PC-9 (cell line): ENCODE data around the gene SUSD3. TPM values are rescaled to one million over a fixed set of nuclear protein-coding genes. Genes with fewer than 3 reads are reported as not detected.

Experiments used
- BruUV-seq: library from RNA; stranded (reverse); fragments of 400-500 nt; replicated peaks from 2 replicates; lab custom pipeline; 2021; lab: Mats Ljungman, UMichigan
- CTCF ChIA-PET: fragments of 300-600 bp; sonication (Branson Sonifier 250); formaldehyde crosslinking; loops from one replicate; lab custom pipeline; 2022; ENCODE audit warnings: antibody characterized with exemption; lab: Charles Lee
- POLR2A ChIA-PET: fragments of 300-600 bp; sonication (Branson Sonifier 250); formaldehyde crosslinking; loops from one replicate; lab custom pipeline; 2022; ENCODE audit warnings: antibody characterized with exemption; ENCODE audit not compliant: unreplicated experiment; lab: Charles Lee
- DNase-seq, 2 experiments: peaks; one replicate each; pipeline versions ENCODE4 v3.0.0 to v3.0.0-alpha.2; 2015 to 2022; ENCODE audit warnings: mixed read lengths in 1 of 2
- H2AFZ ChIP-seq: fragments of 200-600 bp; sonication (generic); 2 replicates; pipeline ENCODE4 v1.8.1; 2017; ENCODE audit warnings: antibody characterized with exemption
- H3F3A ChIP-seq: fragments of 200-600 bp; sonication (generic); 2 replicates; pipeline ENCODE4 v1.8.1; 2017; ENCODE audit warnings: antibody characterized with exemption, mild to moderate bottlenecking, low read depth; ENCODE audit not compliant: insufficient read depth
- H3K27ac ChIP-seq: fragments of 200-600 bp; sonication (generic); 2 replicates; pipeline ENCODE4 v1.6.1; 2016; ENCODE audit warnings: mixed run types
- H3K27me3 ChIP-seq: fragments of 200-600 bp; sonication (generic); 2 replicates; pipeline ENCODE4 v1.6.1; 2016; ENCODE audit warnings: low read depth, mixed run types; ENCODE audit not compliant: insufficient read depth
- H3K36me3 ChIP-seq: fragments of 200-600 bp; sonication (generic); 2 replicates; pipeline ENCODE4 v1.6.1; 2016; ENCODE audit warnings: low read depth, mixed run types
- H3K4me1 ChIP-seq: fragments of 200-600 bp; sonication (generic); replicated peaks from 2 replicates; pipeline ENCODE4 v1.6.1; 2016; ENCODE audit warnings: mixed run types; ENCODE audit not compliant: insufficient read depth
- H3K4me2 ChIP-seq: fragments of 200-600 bp; sonication (generic); 2 replicates; pipeline ENCODE4 v1.6.1; 2017; ENCODE audit warnings: mixed run types
- H3K4me3 ChIP-seq: fragments of 200-600 bp; sonication (generic); 2 replicates; pipeline ENCODE4 v1.6.1; 2016; ENCODE audit warnings: mixed run types
- H3K79me2 ChIP-seq: fragments of 200-600 bp; sonication (generic); 2 replicates; pipeline ENCODE4 v1.6.1; 2017; ENCODE audit warnings: low read depth, mixed run types
- H3K9me2 ChIP-seq: fragments of 200-600 bp; sonication (generic); 2 replicates; pipeline ENCODE4 v1.8.1; 2017; ENCODE audit warnings: mild to moderate bottlenecking; ENCODE audit not compliant: insufficient read depth
- H3K9me3 ChIP-seq: fragments of 200-600 bp; sonication (generic); 2 replicates; pipeline ENCODE4 v1.8.1; 2016; ENCODE audit warnings: low read depth; ENCODE audit not compliant: insufficient read depth
- H4K20me1 ChIP-seq: fragments of 200-600 bp; sonication (generic); 2 replicates; pipeline ENCODE4 v1.8.1; 2017; ENCODE audit not compliant: insufficient read depth
- CTCF ChIP-seq: fragments of 200-600 bp; sonication (generic); conservative IDR thresholded peaks from 2 replicates; pipeline ENCODE4 v1.6.1; 2017; ENCODE audit warnings: mixed run types, antibody characterized with exemption, mild to moderate bottlenecking, moderate library complexity
- EZH2 ChIP-seq: fragments of 200-600 bp; sonication (generic); IDR thresholded peaks from 2 replicates; pipeline ENCODE4 v1.8.0; 2017; ENCODE audit warnings: antibody characterized with exemption, low read depth
- intact Hi-C: fragments of 100-400 bp; cut with micrococcal nuclease; formaldehyde crosslinking; loops from one replicate; pipeline ENCODE4 v1.10.0; 2022; ENCODE audit not compliant: unreplicated experiment
- total RNA-seq: library from RNA; stranded (reverse); gene quantifications from 2 replicates; pipeline ENCODE4 v1.2.3, GENCODE V29; 2021

Gene SUSD3
- total RNA-seq, 1 experiment from 2014 or later, result 8.4 TPM

DNA sequence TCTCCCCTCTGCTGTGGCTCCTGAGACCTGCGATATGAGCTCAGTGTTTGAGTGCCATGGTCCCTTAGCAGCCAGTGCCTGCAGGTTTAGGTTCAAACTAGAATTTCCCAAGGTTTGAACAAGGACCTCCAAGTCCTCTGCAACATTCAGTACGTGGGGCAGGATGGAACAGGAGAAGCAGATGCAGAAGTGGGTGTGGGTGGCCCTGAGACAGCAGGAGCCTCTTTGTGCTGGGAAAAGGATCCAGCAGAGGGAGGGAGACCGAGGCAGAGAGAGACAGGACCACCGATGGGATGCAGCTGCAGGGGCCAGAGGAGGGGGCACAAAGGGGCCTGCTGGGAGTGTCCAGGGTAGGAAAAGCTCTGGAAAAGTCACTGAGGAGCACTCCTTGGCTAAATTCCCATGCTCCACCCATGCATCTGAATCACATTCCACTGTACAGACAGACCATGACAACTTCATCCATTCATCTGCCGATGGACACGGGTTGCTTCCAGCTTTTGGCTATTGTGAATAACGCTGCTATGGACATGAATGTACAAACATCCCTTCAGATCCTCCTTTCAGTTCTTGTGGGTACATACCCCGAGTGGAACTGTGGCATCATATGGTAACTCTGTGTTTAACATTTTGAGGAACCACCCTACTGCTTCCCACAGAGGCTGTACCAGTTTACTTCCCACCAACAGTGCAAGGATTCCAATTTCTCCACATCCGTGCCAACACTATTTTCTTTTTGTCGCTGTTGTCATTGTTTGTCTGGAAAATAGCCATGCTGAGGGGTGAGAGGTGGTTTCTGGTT is 26.7 kb upstream of the SUSD3 start:
- Histone ChIP-seq H3K79me2 (no peaks in the 10 kb centered on the region), H2AFZ (no peak overlapping the region), H4K20me1 (no peaks in the 10 kb centered on the region), H3K4me3 (no peak overlapping the region), H3F3A (no peaks in the 10 kb centered on the region), H3K4me2 (no peak overlapping the region), H3K9me2 (no peaks in the 10 kb centered on the region), H3K4me1 (no peaks in the 10 kb centered on the region), H3K36me3 (no peaks in the 10 kb centered on the region), H3K27me3 (no peaks in the 10 kb centered on the region), H3K9me3 (no peaks in the 10 kb centered on the region), H3K27ac (no peak overlapping the region)
- CTCF ChIA-PET, result interaction anchor here (1.1 kb wide), 1 partner anchor 78 kb away, joined by 3 read pairs; no protein-coding TSS in a partner anchor
- no peak for DNase-seq
- BruUV-seq, result no TSS peak
- POLR2A ChIA-PET, result no interaction called here
- TF ChIP-seq EZH2 (no peak), CTCF (no peak)
- intact Hi-C loops, result no loop called here

DNA sequence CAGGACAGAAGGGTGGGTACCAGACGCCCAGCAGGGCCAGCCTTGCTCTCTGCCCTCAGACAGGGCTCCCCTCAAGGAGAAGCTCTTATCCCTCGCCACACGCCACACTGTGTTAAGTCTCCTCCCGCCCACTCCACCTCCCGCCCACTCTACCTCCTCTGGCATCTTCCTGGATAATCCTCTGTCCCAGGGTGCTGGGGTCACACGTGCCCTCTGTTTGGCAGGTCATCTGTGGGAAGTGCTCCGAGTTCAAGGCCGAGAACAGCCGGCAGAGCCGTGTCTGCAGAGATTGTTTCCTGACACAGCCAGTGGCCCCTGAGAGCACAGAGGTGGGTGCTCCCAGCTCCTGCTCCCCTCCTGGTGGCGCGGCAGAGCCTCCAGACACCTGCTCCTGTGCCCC is 26.0 kb upstream of the SUSD3 start:
- Histone ChIP-seq H3K27me3 (no peaks in the 10 kb centered on the region), H4K20me1 (no peaks in the 10 kb centered on the region), H3K9me3 (no peaks in the 10 kb centered on the region), H3K27ac (no peak overlapping the region), H3F3A (no peaks in the 10 kb centered on the region), H3K36me3 (no peaks in the 10 kb centered on the region), H2AFZ (no peak overlapping the region), H3K4me3 (no peak overlapping the region), H3K79me2 (no peaks in the 10 kb centered on the region), H3K4me2 (no peak overlapping the region), H3K4me1 (no peaks in the 10 kb centered on the region), H3K9me2 (no peaks in the 10 kb centered on the region)
- ChIA-PET CTCF (interaction anchor here (0.7 to 1.1 kb wide), 2 partner anchors 40 to 79 kb away, joined by 3 read pairs; no protein-coding TSS in a partner anchor), POLR2A (interaction anchor here (0.6 kb wide), 1 partner anchor 757 kb away, joined by 3 read pairs; no protein-coding TSS in a partner anchor)
- BruUV-seq, result no TSS peak
- no peak for DNase-seq
- intact Hi-C loops, result no loop called here
- TF ChIP-seq CTCF (no peak), EZH2 (no peak)

GRCh38 chr9:93033531-93033930 is 25.0 kb upstream of the SUSD3 start:
- intact Hi-C loops, result no loop called here
- H3K4me1 ChIP-seq, result no peaks in the 10 kb centered on the region
- H3K27me3 ChIP-seq, result no peaks in the 10 kb centered on the region
- no peak overlapping the region for H2AFZ ChIP-seq
- H3K79me2 ChIP-seq, result no peaks in the 10 kb centered on the region
- H3K27ac ChIP-seq, result no peak overlapping the region
- no peak overlapping the region for H3K4me2 ChIP-seq
- DNase-seq, result no peak
- ChIA-PET POLR2A (no interaction called here), CTCF (no interaction called here)
- no peak overlapping the region for H3K4me3 ChIP-seq
- H3K9me3 ChIP-seq, result no peaks in the 10 kb centered on the region
- H4K20me1 ChIP-seq, result no peaks in the 10 kb centered on the region
- H3F3A ChIP-seq, result no peaks in the 10 kb centered on the region
- TF ChIP-seq EZH2, result no peak
- no peak for TF ChIP-seq CTCF
- H3K9me2 ChIP-seq, result no peaks in the 10 kb centered on the region
- no TSS peak for BruUV-seq
- no peaks in the 10 kb centered on the region for H3K36me3 ChIP-seq
